OCI-LY3 (cell line): ENCODE measurements around the gene ERGIC3.

Source experiments
- H2AFZ ChIP-seq: fragments of 200-600, 300-600 bp; shearing (Covaris generic); 2 replicates; pipeline ENCODE4 v1.6.0; 2014; ENCODE audit warnings: antibody characterized with exemption, low read depth, low read length
- H3K27ac ChIP-seq: fragments of 200-600, 300-600 bp; sonication (generic); 2 replicates; pipeline ENCODE4 v1.5.1; 2014; ENCODE audit warnings: mild to moderate bottlenecking, low read length, moderate library complexity, mixed read lengths
- H3K27me3 ChIP-seq: fragments of 200-600, 300-600 bp; sonication (generic); 2 replicates; pipeline ENCODE4 v1.6.1; 2014; ENCODE audit warnings: low read depth, low read length, mixed read lengths
- H3K36me3 ChIP-seq: fragments of 200-600, 300-600 bp; sonication (generic); replicated peaks from 2 replicates; pipeline ENCODE3; 2014; ENCODE audit warnings: low read depth, low read length, mixed read lengths
- H3K4me1 ChIP-seq: fragments of 300-600, 200-600 bp; sonication (generic); 2 replicates; pipeline ENCODE4 v1.6.1; 2014; ENCODE audit warnings: low read length, mixed read lengths
- H3K4me2 ChIP-seq: fragments of 200-600, 300-600 bp; sonication (generic); 2 replicates; pipeline ENCODE4 v1.6.1; 2014; ENCODE audit warnings: low read length, mixed read lengths
- H3K4me3 ChIP-seq: fragments of 300-600, 200-600 bp; sonication (generic); 2 replicates; pipeline ENCODE4 v1.5.1; 2014; ENCODE audit warnings: antibody characterized with exemption, mild to moderate bottlenecking, low read length, moderate library complexity
- H3K79me2 ChIP-seq: fragments of 300-600, 200-600 bp; shearing (Covaris generic); 2 replicates; pipeline ENCODE4 v1.6.1; 2014; ENCODE audit warnings: mild to moderate bottlenecking, low read length, mixed read lengths
- H3K9ac ChIP-seq: fragments of 300-600, 200-600 bp; shearing (Covaris generic); 2 replicates; pipeline ENCODE4 v1.6.0; 2014; ENCODE audit warnings: mild to moderate bottlenecking, low read length, moderate library complexity
- H3K9me3 ChIP-seq: fragments of 200-600, 300-600 bp; shearing (Covaris generic); 2 replicates; pipeline ENCODE4 v1.6.1; 2014; ENCODE audit warnings: low read length, mixed read lengths; ENCODE audit not compliant: insufficient read depth
- H4K20me1 ChIP-seq: fragments of 200-600, 300-600 bp; sonication (generic); 2 replicates; pipeline ENCODE4 v1.6.1; 2016; ENCODE audit warnings: low read length, mixed read lengths; ENCODE audit not compliant: insufficient read depth
- CTCF ChIP-seq: fragments of 200-600, 300-600 bp; sonication (generic); IDR thresholded peaks from 2 replicates; pipeline ENCODE4 v1.5.1; 2014; ENCODE audit warnings: antibody characterized with exemption, low read length, low read depth
- EZH2phosphoT487 ChIP-seq: fragments of 200-600 bp; shearing (Covaris generic); IDR thresholded peaks from 2 replicates; pipeline ENCODE4 v1.6.1; 2018; ENCODE audit warnings: antibody characterized with exemption, mixed run types, low read depth

ERGIC3 gene

GRCh38 chr20:35518955-35519354 is 22.9 kb upstream of the ERGIC3 start:
- no peak overlapping the region for H2AFZ ChIP-seq
- H4K20me1 ChIP-seq = no peaks in the 10 kb centered on the region
- no peak overlapping the region for H3K27ac ChIP-seq
- no peak overlapping the region for H3K4me3 ChIP-seq
- no peaks in the 10 kb centered on the region for H3K79me2 ChIP-seq
- no peak overlapping the region for H3K4me2 ChIP-seq
- H3K36me3 ChIP-seq = peaks cover 2% of the 10 kb centered on the region
- TF ChIP-seq CTCF (no peak), EZH2phosphoT487 (no peak)
- H3K9me3 ChIP-seq = no peaks in the 10 kb centered on the region
- no peaks in the 10 kb centered on the region for H3K27me3 ChIP-seq
- H3K4me1 ChIP-seq = no peaks in the 10 kb centered on the region
- H3K9ac ChIP-seq = no peak overlapping the region

- Histone ChIP-seq H3K79me2 (no peaks in the 10 kb centered on the region), H3K4me3 (no peak overlapping the region), H3K9me3 (no peaks in the 10 kb centered on the region), H3K9ac (no peak overlapping the region), H2AFZ (no peak overlapping the region), H3K36me3 (no peaks in the 10 kb centered on the region), H3K4me2 (no peak overlapping the region), H4K20me1 (no peaks in the 10 kb centered on the region), H3K27ac (no peak overlapping the region), H3K27me3 (no peaks in the 10 kb centered on the region), H3K4me1 (no peaks in the 10 kb centered on the region)
- no peak for TF ChIP-seq EZH2phosphoT487
- TF ChIP-seq CTCF = peak; percentile 53
These were observed 18.5 kb upstream of the ERGIC3 start for GRCh38 chr20:35523298-35523888.

- H2AFZ ChIP-seq = no peak overlapping the region
- no peak overlapping the region for H3K4me2 ChIP-seq
- no peaks in the 10 kb centered on the region for H3K36me3 ChIP-seq
- no peak overlapping the region for H3K9ac ChIP-seq
- no peaks in the 10 kb centered on the region for H3K79me2 ChIP-seq
- H3K9me3 ChIP-seq = no peaks in the 10 kb centered on the region
- H3K27ac ChIP-seq = no peak overlapping the region
- no peaks in the 10 kb centered on the region for H3K27me3 ChIP-seq
- H3K4me1 ChIP-seq = peaks cover 4% of the 10 kb centered on the region; the same call in 1 of the 2 replicates
- no peaks in the 10 kb centered on the region for H4K20me1 ChIP-seq
- no peak for TF ChIP-seq CTCF
- no peak for TF ChIP-seq EZH2phosphoT487
- H3K4me3 ChIP-seq = no peak overlapping the region
These were observed 16.2 kb upstream of the ERGIC3 start for GRCh38 chr20:35525639-35526038.

GRCh38 chr20:35527122-35527769 is 14.6 kb upstream of the ERGIC3 start:
- Histone ChIP-seq H3K9ac (no peak overlapping the region), H3K4me3 (no peak overlapping the region), H3K27ac (no peak overlapping the region), H3K4me1 (peaks cover 4% of the 10 kb centered on the region; the same call in 1 of the 2 replicates), H3K4me2 (no peak overlapping the region), H3K27me3 (no peaks in the 10 kb centered on the region), H3K9me3 (no peaks in the 10 kb centered on the region), H2AFZ (no peak overlapping the region), H3K36me3 (no peaks in the 10 kb centered on the region), H3K79me2 (no peaks in the 10 kb centered on the region), H4K20me1 (no peaks in the 10 kb centered on the region)
- TF ChIP-seq CTCF = no peak
- TF ChIP-seq EZH2phosphoT487 = no peak
